ENCODE data around the gene GAGE12J. TPM values are rescaled to one million over a fixed set of nuclear protein-coding genes. Genes with fewer than 3 reads are reported as not detected.
A peak's percentile ranks its signal among the peaks of the same experiment; 100 is the strongest.
"Not testable (repeated sequence)": the region's sequence is repeated elsewhere in the genome, so short reads cannot be mapped to it uniquely, and the experiment has no call there.

Gene GAGE12J
- total RNA-seq, 2 donors from 2014 or later, result not detected

GRCh38 chrX:49290215-49290614 is 31.6 kb upstream of the GAGE12J start:
- Histone ChIP-seq H3K27ac (no peak overlapping the region), H3K9me3 (no peaks in the 10 kb centered on the region), H3K9ac (ENCODE audit: low read depth in 2 of 2, low read length in 2 of 2) (no peak overlapping the region), H3K4me1 (no peaks in the 10 kb centered on the region), H3K4me3 (no peak overlapping the region), H3K27me3 (no peaks in the 10 kb centered on the region), H3K36me3 (no peaks in the 10 kb centered on the region)
- intact Hi-C loops (cut with DNase I), result loop anchor here (5.0 kb wide), 1 partner anchor 462 kb away; no protein-coding TSS in a partner anchor
- no peak for TF ChIP-seq CTCF (IDR thresholded peaks at IDR 0.05)
- no peak for DNase-seq

- Histone ChIP-seq H3K9me3 (no peaks in the 10 kb centered on the region), H3K36me3 (no peaks in the 10 kb centered on the region), H3K4me3 (no peak overlapping the region), H3K4me1 (no peaks in the 10 kb centered on the region), H3K9ac (ENCODE audit: low read depth in 2 of 2, low read length in 2 of 2) (no peak overlapping the region), H3K27ac (no peak overlapping the region), H3K27me3 (no peaks in the 10 kb centered on the region)
- peak; percentile 63 for TF ChIP-seq CTCF (IDR thresholded peaks at IDR 0.05)
- DNase-seq, result peak; percentile 67
- intact Hi-C loops (cut with DNase I), result loop anchor here (5.0 kb wide), 1 partner anchor 461 kb away; no protein-coding TSS in a partner anchor
Observed at GRCh38 chrX:49291615-49292337, 30.1 kb upstream of the GAGE12J start.

GRCh38 chrX:49292400-49293362 is 29.2 kb upstream of the GAGE12J start:
- no peak for DNase-seq
- intact Hi-C loops (cut with DNase I), result loop anchor here (5.0 kb wide), 1 partner anchor 460 kb away; no protein-coding TSS in a partner anchor
- H3K36me3 ChIP-seq, result no peaks in the 10 kb centered on the region
- no peaks in the 10 kb centered on the region for H3K4me1 ChIP-seq
- no peak overlapping the region for H3K9ac ChIP-seq (ENCODE audit: low read depth in 2 of 2, low read length in 2 of 2)
- H3K4me3 ChIP-seq, result no peak overlapping the region
- no peak overlapping the region for H3K27ac ChIP-seq
- H3K27me3 ChIP-seq, result no peaks in the 10 kb centered on the region
- TF ChIP-seq CTCF (IDR thresholded peaks at IDR 0.05), result no peak
- no peaks in the 10 kb centered on the region for H3K9me3 ChIP-seq

GRCh38 chrX:49299293-49299692 is 22.5 kb upstream of the GAGE12J start:
- DNase-seq; H3K4me1 ChIP-seq; H3K27me3 ChIP-seq; H3K4me3 ChIP-seq; H3K9me3 ChIP-seq; H3K36me3 ChIP-seq; H3K27ac ChIP-seq; intact Hi-C loops (cut with DNase I); H3K9ac ChIP-seq (ENCODE audit: low read depth in 2 of 2, low read length in 2 of 2): not testable (repeated sequence)

- intact Hi-C loops (cut with DNase I), result no loop called here
Observed at GRCh38 chrX:49300703-49301102, 21.1 kb upstream of the GAGE12J start.

More at GRCh38 chrX:49300703-49301102, 21.1 kb upstream of the GAGE12J start:
- H3K4me1 ChIP-seq, result no peaks in the 10 kb centered on the region
- no peaks in the 10 kb centered on the region for H3K36me3 ChIP-seq
- no peak overlapping the region for H3K4me3 ChIP-seq
- no peaks in the 10 kb centered on the region for H3K9me3 ChIP-seq
- no peak for DNase-seq
- no peaks in the 10 kb centered on the region for H3K27me3 ChIP-seq
- TF ChIP-seq CTCF (IDR thresholded peaks at IDR 0.05), result no peak
- no peak overlapping the region for H3K9ac ChIP-seq (ENCODE audit: low read depth in 2 of 2, low read length in 2 of 2)
- no peak overlapping the region for H3K27ac ChIP-seq

All from colonic mucosa (tissue), 4 donors.